CD4-positive, alpha-beta T cell treated with Interferon alpha-2 for 1 hour (primary cell): ENCODE data around the gene FGD6.
A peak's percentile ranks its signal among the peaks of the same experiment; 100 is the strongest.

Experiments used
- DNase-seq, 2 donors: peaks; one replicate each; pipeline ENCODE4 v3.0.0-alpha.2; 2020 to 2022

The FGD6 gene

DNA sequence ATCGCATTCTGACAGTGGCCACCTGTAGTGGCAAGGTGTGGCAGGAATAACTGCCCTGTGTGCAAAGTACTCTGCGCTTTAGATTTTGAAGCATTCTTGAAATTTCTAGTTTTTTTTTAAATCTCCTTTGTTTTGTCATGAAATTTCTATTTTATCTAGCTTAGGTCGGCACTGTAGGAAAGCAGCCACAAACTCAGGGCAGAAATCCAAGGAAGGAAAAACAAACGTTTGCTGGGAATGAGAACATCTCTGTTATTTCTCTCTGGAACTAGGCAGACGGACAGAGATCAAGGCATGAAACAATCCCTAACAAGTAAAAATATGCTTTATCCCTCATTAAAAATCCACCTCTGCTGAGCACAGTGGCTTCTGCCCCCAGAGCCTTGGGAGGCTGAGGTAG, 142.5 kb downstream of the FGD6 start:
- no peak for DNase-seq

DNA sequence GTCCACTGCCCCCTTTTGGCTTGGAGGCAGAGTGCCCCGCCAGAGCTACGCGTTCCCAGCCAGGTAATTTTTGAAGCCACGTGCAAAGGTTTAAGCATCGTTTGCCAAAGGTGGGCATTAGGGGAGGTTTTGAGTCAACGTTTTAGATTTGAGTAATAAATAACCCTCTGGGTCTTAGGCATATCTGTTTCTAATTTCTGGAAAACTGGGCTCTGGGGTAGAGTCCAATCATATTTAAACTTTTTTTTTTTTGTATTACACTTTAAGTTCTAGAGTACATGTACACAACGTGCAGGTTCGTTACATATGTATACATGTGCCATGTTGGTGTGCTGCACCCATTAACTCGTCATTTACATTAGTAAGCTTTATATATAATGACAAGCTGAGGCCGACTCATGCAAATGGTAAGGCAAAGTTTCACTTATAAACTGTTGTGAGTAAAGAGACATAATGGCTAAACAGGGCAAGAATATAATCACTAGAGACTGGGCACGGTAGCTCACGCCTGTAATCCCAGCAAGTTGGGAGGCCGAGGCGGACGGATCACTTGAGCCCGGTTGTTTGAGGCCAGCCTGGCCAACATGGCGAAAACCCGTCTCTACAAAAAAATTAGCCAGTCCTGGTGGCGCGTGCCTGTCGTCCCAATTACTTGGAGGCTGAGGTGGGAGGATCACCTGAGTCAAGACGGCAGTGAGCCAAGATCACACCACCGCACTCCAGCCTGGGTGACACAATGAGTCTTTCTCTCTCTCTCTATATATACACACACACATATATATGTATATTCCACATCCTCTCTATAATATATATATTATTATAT, 143.4 kb downstream of the FGD6 start:
- no peak for DNase-seq

DNA sequence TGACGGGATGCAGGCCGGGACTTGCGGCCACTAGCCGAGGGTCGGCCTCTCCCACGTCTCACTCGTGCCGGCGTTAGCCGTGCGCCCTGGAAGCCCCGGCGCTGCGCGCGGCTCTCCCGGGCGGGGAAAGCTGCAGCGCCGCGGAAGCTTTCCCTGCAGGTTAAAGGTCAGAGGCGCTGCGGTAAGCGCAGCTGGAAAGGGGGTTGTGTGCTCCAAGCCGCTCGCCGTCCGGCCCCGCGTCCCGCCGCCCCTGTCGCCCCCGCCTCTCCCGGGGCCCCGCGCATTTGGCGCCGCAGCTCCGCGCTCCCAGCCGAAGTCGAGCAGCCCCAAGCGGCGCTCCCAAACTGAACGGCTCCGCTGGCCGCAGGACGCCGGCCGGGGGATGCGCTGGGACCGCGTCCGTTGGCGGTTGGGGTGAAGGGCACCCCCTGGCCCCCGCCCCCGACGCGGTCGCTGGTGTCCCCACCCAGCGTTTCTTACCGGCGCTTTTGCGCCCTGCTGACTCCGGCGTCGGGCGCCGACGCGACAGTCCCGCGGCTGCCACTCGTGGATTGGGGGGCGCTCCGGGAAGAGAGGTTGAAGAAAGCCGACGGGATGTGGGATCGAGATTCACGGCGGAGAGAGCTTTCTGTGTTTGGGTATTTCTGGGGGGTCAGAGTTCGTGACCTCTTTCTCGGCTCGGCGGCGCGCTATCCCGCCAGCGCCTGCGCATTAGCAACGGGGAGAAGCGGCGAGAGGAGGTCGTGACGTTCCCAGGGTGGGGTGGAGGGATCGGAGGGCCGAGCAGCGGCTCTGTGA, 144.2 kb downstream of the FGD6 start, which contains the start of gene NR2C1:
TSS of gene NR2C1 (minus strand) at position 719 of the 798 bp plus-strand sequence. CDS start 6,234 bp downstream, outside the sequence.
- peak; percentile 95 for DNase-seq

DNA sequence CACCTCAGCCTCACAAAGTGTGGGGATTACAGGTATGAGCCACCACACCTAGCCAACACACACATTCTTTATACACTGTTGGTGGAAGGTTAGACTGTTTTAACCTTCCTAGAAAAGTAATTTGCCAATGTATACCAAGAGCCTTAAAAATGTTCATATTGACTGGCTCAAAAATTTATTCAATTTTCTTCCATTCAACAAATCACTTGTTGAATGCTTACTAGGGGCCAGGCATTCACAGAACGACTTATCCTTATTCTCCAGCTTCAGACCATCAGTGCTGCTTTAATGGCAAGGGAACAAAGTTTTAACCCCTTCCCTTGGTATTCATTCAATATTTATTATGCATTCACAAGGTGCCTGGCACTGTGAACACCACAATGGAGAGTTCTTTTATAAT, 146.9 kb downstream of the FGD6 start:
- DNase-seq = no peak

DNA sequence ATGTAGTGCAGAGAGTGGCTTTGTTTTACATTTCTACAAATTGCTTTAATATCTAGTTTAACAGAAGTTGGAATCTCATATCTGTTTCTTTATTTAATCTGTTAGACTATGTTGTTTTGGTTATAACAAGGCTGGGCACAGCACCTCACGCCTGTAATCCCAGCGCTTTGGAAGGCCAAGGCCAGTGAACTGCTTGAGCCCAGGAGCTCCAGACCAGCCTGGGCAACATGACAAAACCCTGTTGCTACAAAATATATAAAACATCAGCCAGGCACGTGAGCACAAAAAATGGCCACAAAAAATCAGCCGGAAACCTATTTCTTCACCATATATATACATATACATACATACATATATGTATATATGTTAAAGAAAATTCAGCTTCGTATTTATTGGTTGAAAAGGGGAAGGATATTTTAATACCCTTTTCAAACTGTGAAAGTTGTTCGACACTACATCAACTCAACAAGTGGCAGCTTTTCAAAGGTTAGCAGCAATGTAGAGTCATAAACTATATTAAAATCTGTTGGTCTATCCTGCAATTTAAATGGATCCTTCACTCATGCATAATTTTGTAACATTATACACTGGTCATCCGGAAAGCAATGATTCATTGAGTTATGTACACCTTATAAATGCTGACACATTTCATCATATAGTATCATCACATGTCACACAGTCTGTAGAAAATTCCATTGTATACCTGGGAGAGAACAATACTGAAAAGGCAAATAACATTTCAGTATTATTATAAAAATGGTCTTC, 151.0 kb downstream of the FGD6 start:
- DNase-seq = no peak

DNA sequence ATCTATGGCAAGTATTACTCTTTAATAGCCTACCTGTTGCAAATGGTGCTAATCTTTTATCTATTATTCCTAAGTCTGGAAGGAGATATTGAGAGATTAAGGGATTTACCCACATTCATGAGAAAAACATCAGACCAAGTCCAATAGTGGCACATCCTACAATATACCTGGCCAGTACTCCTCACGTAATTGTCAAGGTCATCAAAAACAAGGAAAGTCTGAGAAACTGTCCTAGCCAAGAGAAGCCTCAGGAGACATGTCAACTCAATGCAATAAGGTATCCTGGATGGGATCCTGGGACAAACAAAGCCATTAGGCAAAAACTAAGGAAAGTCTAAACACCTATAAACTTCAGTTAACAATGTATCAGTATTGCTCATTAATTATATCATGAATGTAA, 156.3 kb downstream of the FGD6 start:
- no peak for DNase-seq

DNA sequence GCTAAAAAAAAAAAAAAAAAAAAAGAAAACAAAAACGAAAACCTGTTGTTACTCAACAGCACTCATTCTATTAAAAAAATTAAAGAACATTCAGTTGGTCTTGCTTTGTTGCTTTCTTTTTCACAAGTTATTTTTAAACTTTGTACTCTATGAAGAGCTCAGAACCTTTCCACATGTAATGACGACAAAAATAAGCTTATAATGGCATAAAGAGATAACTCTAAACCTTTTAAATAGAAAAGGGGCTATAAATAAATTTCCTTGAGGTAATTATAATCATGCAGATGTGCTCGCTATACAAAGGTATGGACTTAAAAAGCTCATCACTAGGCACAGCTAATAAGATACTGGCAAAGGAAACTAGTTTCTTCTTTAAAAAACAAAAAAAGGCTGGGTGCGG, 157.3 kb downstream of the FGD6 start:
- no peak for DNase-seq

DNA sequence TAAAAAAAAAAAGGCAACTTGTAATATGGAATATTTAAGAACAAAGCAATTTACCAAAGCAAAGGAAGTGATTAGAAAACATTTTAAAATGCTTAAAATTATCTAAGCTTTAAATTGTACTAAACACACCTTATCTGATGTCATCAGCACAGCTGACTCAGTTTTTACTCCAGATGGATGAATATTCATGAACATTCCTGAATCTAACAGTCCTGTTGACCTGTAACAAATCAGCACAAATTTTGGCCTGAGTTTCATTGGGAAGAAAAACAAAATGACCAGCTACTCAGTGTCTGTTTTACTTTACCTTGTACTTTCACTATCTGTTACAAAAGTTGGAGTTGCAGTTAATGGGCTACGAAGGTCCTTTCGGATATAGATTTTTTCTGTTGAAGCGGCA, 159.8 kb downstream of the FGD6 start:
- DNase-seq = no peak

DNA sequence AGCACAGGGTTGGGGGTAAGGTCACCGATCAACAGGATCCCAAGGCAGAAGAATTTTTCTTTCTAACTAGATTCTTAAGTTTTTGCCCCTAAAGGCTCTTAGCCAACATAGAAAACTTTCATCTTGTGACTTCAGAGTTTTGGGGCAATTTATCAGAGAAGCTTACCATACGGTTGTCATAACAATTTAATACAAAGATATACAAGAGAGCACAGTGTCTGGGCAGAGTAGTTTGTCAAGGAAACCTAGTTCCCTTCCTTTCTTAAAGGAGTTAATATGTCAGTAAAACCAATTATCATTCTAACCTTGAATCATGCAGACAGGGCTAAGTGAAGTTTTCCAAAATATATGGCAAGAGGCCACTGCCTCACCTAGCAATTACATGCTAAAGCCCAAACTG, 162.2 kb downstream of the FGD6 start:
- no peak for DNase-seq

DNA sequence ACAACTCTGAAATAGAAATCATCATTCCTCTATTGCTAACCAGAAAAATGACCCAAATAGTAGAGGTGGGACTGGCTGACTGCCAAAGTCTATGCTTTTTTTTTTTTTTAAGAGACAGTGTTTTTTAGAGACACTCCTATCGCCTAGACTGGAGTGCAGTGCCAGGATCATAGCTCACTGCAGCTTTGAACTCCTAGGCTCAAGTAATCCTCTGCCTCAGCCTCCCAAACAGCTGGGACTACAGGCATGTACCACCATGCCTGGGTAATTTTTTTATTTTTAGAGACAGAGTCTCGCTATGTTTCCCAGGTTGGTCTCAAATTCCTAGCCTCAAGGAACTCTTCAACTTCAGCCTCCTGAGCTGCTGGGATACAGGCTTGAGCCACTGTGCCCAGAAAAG, 163.1 kb downstream of the FGD6 start:
- DNase-seq = no peak

DNA sequence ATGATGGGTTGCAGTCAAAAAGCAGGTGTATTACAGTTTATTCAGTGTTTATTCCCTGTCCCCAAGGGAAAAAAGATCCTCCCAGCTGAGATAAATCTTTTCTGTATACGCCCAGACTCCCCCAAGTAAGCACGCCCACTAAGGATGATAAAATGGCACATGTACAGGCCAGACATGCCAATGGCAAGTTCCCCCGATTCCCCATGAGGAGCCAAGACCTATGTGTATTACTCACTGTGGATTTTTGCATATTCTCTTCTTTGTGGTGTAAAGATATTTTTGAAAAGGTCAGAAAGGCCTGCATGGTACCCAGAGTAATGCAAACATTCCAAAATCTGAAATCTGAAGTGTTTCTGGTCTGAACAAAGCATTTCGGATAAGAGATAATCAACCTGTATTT, 166.0 kb downstream of the FGD6 start:
- DNase-seq = no peak

DNA sequence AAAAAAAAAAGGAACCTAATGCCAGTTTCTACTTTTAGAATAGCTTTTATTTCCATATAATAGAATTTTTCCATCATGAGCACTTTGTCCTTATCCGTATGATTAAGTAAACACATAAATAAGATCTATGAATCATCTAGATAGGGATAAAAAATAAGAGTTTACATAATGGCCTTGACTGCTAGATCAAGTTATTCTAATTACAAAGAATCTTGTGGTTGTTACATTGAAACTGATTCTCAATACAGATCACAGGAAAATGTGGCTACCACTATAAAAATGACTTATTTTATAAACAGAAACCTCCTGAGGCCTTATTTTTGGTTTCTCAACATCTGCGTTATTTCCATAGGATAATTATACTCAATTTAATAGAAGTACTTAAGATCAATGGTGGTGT, 179.4 kb downstream of the FGD6 start:
- no peak for DNase-seq

DNA sequence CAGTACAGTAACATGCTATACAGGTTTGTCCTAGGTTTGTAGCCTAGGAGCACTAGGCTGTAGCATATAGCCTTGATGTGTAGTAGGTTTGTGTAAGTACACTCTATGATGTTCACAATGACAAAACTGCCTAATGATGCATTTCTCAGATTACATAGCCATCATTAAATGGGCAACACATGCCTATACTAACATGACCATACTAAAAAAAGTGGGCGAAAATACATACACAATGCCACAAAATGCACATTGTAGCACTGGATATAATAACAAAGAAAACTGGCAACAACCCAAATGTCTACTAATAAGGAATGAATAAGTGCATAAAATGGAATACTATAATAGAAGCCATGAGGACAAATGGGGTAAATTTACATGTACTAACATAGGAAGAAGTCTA, 182.5 kb downstream of the FGD6 start:
- no peak for DNase-seq
